HepG2 (cell line): ENCODE data around the gene BATF3. TPM values are rescaled to one million over a fixed set of nuclear protein-coding genes. Genes with fewer than 3 reads are reported as not detected.

Experiments
- ARID2 ChIP-seq: sonication (generic); formaldehyde crosslinking; IDR thresholded peaks from 2 replicates; pipeline ENCODE4 v1.8.1; 2022; ENCODE audit warnings: mild to moderate bottlenecking, missing genetic modification reagents, borderline replicate concordance
- FOXP4 ChIP-seq: sonication (generic); formaldehyde crosslinking; IDR thresholded peaks from 2 replicates; pipeline ENCODE4 v1.4.0; 2020; ENCODE audit warnings: missing genetic modification reagents
- GATAD2A ChIP-seq: IDR thresholded peaks from 2 replicates; pipeline ENCODE4 v1.6.1; 2016
- HOXA5 ChIP-seq: sonication (generic); formaldehyde crosslinking; IDR thresholded peaks from 2 replicates; pipeline ENCODE4 v1.4.0; 2020; ENCODE audit warnings: missing genetic modification reagents
- NONO ChIP-seq, 2 experiments: fragments of 450-650 bp in 1 of 2; sonication (generic) in 1 of 2; formaldehyde crosslinking in 1 of 2; IDR thresholded peaks in 1 of 2; conservative IDR thresholded peaks in 1 of 2; 2 replicates each; pipeline versions ENCODE4 v1.6.1 to v1.8.0; 2017 to 2022; ENCODE audit warnings: mild to moderate bottlenecking in 1 of 2, missing genetic modification reagents in 1 of 2, moderate library complexity in 1 of 2
- PATZ1 ChIP-seq: sonication (generic); formaldehyde crosslinking; IDR thresholded peaks from 2 replicates; pipeline ENCODE4 v1.4.0; 2020; ENCODE audit warnings: missing genetic modification reagents
- RBM39 ChIP-seq: fragments of 200-400 bp; formaldehyde crosslinking; IDR thresholded peaks from one replicate; pipeline ENCODE4 v1.6.1; 2018; ENCODE audit warnings: antibody characterized with exemption, mild to moderate bottlenecking, low read depth, low read length; ENCODE audit not compliant: poor library complexity, severe bottlenecking
- RXRB ChIP-seq: IDR thresholded peaks from 2 replicates; pipeline ENCODE4 v1.6.1; 2016; ENCODE audit warnings: borderline replicate concordance, missing genetic modification reagents, missing compliant biosample characterization
- SOX13 ChIP-seq, 3 experiments: fragments of 450-650 bp in 1 of 3; sonication (generic) in 1 of 3; formaldehyde crosslinking in 1 of 3; IDR thresholded peaks in 2 of 3; conservative IDR thresholded peaks in 1 of 3; 2 replicates each; pipeline versions ENCODE4 v1.5.0 to v1.6.1; 2016 to 2020; ENCODE audit warnings: antibody characterized with exemption in 1 of 3, mild to moderate bottlenecking in 1 of 3, missing compliant biosample characterization in 1 of 3, missing genetic modification reagents in 1 of 3, moderate library complexity in 1 of 3
- ZBTB7A ChIP-seq: sonication (generic); formaldehyde crosslinking; IDR thresholded peaks from 2 replicates; pipeline ENCODE4 v1.8.0; 2022; ENCODE audit warnings: mild to moderate bottlenecking, missing genetic modification reagents
- ZNF225 ChIP-seq: sonication (generic); formaldehyde crosslinking; IDR thresholded peaks from 2 replicates; pipeline ENCODE4 v1.4.0; 2020; ENCODE audit warnings: mild to moderate bottlenecking, missing genetic modification reagents
- ZNF260 ChIP-seq: sonication (generic); formaldehyde crosslinking; IDR thresholded peaks from 2 replicates; pipeline ENCODE4 v1.4.0; 2020; ENCODE audit warnings: missing genetic modification reagents, low read depth, mild to moderate bottlenecking, borderline replicate concordance
- ZNF350 ChIP-seq: sonication (generic); formaldehyde crosslinking; IDR thresholded peaks from 2 replicates; pipeline ENCODE4 v1.4.0; 2020; ENCODE audit warnings: mild to moderate bottlenecking, low read depth, missing genetic modification reagents, borderline replicate concordance
- ZNF710 ChIP-seq: sonication (generic); formaldehyde crosslinking; IDR thresholded peaks from 2 replicates; pipeline ENCODE4 v1.5.0; 2020; ENCODE audit warnings: mild to moderate bottlenecking, missing genetic modification reagents, borderline replicate concordance
- ZNF761 ChIP-seq: sonication (generic); formaldehyde crosslinking; conservative IDR thresholded peaks from 2 replicates; pipeline ENCODE4 v1.4.0; 2020; ENCODE audit warnings: mild to moderate bottlenecking, missing genetic modification reagents
- ZNF777 ChIP-seq: sonication (generic); formaldehyde crosslinking; IDR thresholded peaks from 2 replicates; pipeline ENCODE4 v1.4.0; 2020; ENCODE audit warnings: missing genetic modification reagents
- ZSCAN20 ChIP-seq: sonication (generic); formaldehyde crosslinking; IDR thresholded peaks from 2 replicates; pipeline ENCODE4 v1.4.0; 2020; ENCODE audit warnings: missing genetic modification reagents, mild to moderate bottlenecking, borderline replicate concordance
- polyA plus RNA-seq, 8 experiments: library from polyadenylated mRNA; depleted of rRNA in 3 of 8; stranded (reverse) in 7 of 8; unstranded in 1 of 8; fragments of >200 nt; fragmentation: Illumina TruSeq in 4 of 8; extraction: Trizol in 4 of 8; gene quantifications; 2 replicates each; pipeline versions ENCODE4 v1.2.1 to v1.2.3, GENCODE V29; 2011 to 2016; ENCODE audit warnings: low read depth in 4 of 8, missing spikeins in 1 of 8, mixed read lengths in 1 of 8; ENCODE audit not compliant: insufficient read depth in 1 of 8
- total RNA-seq, 5 experiments: library from RNA; depleted of rRNA; stranded (reverse); fragments of >200 nt; fragmentation: Illumina TruSeq; extraction: Trizol; gene quantifications; 2 replicates each; pipeline ENCODE4 v1.2.3, GENCODE V29; 2016; ENCODE audit warnings: low read depth in 1 of 5

The BATF3 gene
- total and polyA plus RNA-seq, 2 of the 13 experiments (the other 11 are each of a cell fraction or from before 2014, with no cell fraction given): 0.13 TPM; not detected in 1

GRCh38 chr1:212665241-212666115 lies 34.2 kb downstream of the BATF3 start (continued):
- no peak for TF ChIP-seq ZNF260 (CRISPR knock-in tag)
- TF ChIP-seq SOX13 (IDR thresholded peaks at IDR 0.05): no peak
- 0 out of 4 replicates have a peak, but pooled peaks of 1 of the 2 experiments have one; percentile 6 for TF ChIP-seq SOX13 (CRISPR knock-in tag; conservative IDR thresholded peaks at IDR 0.05 in 1 of 2, IDR thresholded peaks at IDR 0.05 in 1 of 2)
- 0 out of 2 replicates have a peak, but pooled peaks have one; percentile 39 for TF ChIP-seq ZNF350
- no peak for TF ChIP-seq ZNF761 (CRISPR knock-in tag)
- TF ChIP-seq HOXA5 (CRISPR knock-in tag): 0 out of 2 replicates have a peak, but pooled peaks have one; percentile 34
- no peak for TF ChIP-seq NONO (IDR thresholded peaks at IDR 0.05)
- TF ChIP-seq NONO (CRISPR knock-in tag; conservative IDR thresholded peaks at IDR 0.05): peak; percentile 71; the same call in 1 of the 2 replicates
- TF ChIP-seq PATZ1 (CRISPR knock-in tag): peak; percentile 51
- peak; percentile 55; the same call in 1 of the 2 replicates for TF ChIP-seq ZSCAN20
- peak; percentile 18; the same call in 1 of the 2 replicates for TF ChIP-seq FOXP4 (CRISPR knock-in tag)
- peak; percentile 40 for TF ChIP-seq RBM39
- peak; percentile 86 for TF ChIP-seq ZNF777 (CRISPR knock-in tag)
- TF ChIP-seq ZNF710 (CRISPR knock-in tag): peak; percentile 6; the same call in 1 of the 2 replicates
- no peak for TF ChIP-seq ARID2 (CRISPR knock-in tag)
- TF ChIP-seq ZBTB7A: peak; percentile 61; the same call in 1 of the 2 replicates
- peak; percentile 67; the same call in 1 of the 2 replicates for TF ChIP-seq ZNF225 (CRISPR knock-in tag)
- peak; percentile 53; the same call in 1 of the 2 replicates for TF ChIP-seq RXRB
- peak; percentile 57 for TF ChIP-seq GATAD2A
